Glutamatergic neuron (in vitro differentiated cells): ENCODE data around the gene HADHA. TPM values are rescaled to one million over a fixed set of nuclear protein-coding genes. Genes with fewer than 3 reads are reported as not detected.

Experiments
- DNase-seq: peaks from one replicate; pipeline ENCODE4 v3.0.0; 2022
- H3K27ac Mint-ChIP-seq: one replicate; pipeline ENCODE4 v1.8.0; 2020; ENCODE audit warnings: mild to moderate bottlenecking, mixed read lengths, inconsistent platforms; ENCODE audit not compliant: unreplicated experiment
- H3K27me3 Mint-ChIP-seq: one replicate; pipeline ENCODE4 v1.8.0; 2020; ENCODE audit warnings: mild to moderate bottlenecking, moderate library complexity, mixed read lengths, inconsistent platforms; ENCODE audit not compliant: unreplicated experiment
- H3K36me3 Mint-ChIP-seq: one replicate; pipeline ENCODE4 v1.8.0; 2020; ENCODE audit warnings: mild to moderate bottlenecking, mixed read lengths, inconsistent platforms; ENCODE audit not compliant: unreplicated experiment
- H3K4me1 Mint-ChIP-seq: one replicate; pipeline ENCODE4 v1.8.0; 2020; ENCODE audit warnings: mild to moderate bottlenecking, low read depth, mixed read lengths, inconsistent platforms; ENCODE audit not compliant: unreplicated experiment
- H3K4me3 Mint-ChIP-seq: one replicate; pipeline ENCODE4 v1.8.0; 2020; ENCODE audit warnings: mild to moderate bottlenecking, mixed read lengths, inconsistent platforms; ENCODE audit not compliant: unreplicated experiment
- H3K9me3 Mint-ChIP-seq: one replicate; pipeline ENCODE4 v1.8.0; 2020; ENCODE audit warnings: mild to moderate bottlenecking, moderate library complexity, mixed read lengths, inconsistent platforms; ENCODE audit not compliant: unreplicated experiment
- total RNA-seq: library from RNA; stranded (reverse); fragmentation: NEBNext Ultra II Directional; extraction: Animal tissue kit (Norgen Biotek cat#: 25700); gene quantifications from one replicate; pipeline ENCODE4 v1.2.1, GENCODE V29; 2021; ENCODE audit not compliant: unreplicated experiment
- TF ChIP-seq, protein P1 (sequence below): fragments of 200-600 bp; sonication (generic); IDR thresholded peaks from one replicate; pipeline ENCODE4 v1.5.0; 2021; ENCODE audit not compliant: partially characterized antibody, unreplicated experiment

Gene HADHA
- total RNA-seq, 1 donor from 2014 or later = 89.8 TPM

DNA sequence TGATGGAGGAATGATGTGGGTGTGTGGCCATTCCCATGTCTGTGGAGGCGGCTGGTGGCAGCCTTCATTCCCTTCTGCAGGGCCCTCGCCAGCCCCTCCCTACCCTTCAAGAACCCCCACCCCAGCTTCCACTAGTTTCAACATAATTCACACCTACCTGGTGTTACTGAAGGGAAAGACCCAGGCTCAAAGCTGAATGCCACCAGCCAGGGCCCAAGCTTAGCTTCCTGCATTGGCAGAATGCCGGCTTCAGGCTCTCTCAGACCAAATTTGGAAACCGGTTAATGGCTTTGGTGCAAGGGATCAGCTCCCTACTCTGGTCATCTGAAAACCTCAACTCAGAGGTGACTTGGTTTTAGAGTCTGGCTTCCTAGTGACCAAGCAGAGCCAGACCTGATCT is 54.7 kb downstream of the HADHA start:
- H3K9me3 Mint-ChIP-seq = peaks cover 2% of the 10 kb centered on the region
- peaks cover 7% of the 10 kb centered on the region for H3K27me3 Mint-ChIP-seq
- H3K4me3 Mint-ChIP-seq = no peak overlapping the region
- H3K4me1 Mint-ChIP-seq = no peaks in the 10 kb centered on the region
- no peaks in the 10 kb centered on the region for H3K36me3 Mint-ChIP-seq
- TF ChIP-seq, protein P1, sequence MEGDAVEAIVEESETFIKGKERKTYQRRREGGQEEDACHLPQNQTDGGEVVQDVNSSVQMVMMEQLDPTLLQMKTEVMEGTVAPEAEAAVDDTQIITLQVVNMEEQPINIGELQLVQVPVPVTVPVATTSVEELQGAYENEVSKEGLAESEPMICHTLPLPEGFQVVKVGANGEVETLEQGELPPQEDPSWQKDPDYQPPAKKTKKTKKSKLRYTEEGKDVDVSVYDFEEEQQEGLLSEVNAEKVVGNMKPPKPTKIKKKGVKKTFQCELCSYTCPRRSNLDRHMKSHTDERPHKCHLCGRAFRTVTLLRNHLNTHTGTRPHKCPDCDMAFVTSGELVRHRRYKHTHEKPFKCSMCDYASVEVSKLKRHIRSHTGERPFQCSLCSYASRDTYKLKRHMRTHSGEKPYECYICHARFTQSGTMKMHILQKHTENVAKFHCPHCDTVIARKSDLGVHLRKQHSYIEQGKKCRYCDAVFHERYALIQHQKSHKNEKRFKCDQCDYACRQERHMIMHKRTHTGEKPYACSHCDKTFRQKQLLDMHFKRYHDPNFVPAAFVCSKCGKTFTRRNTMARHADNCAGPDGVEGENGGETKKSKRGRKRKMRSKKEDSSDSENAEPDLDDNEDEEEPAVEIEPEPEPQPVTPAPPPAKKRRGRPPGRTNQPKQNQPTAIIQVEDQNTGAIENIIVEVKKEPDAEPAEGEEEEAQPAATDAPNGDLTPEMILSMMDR = no peak
- no peak for DNase-seq
- H3K27ac Mint-ChIP-seq = no peak overlapping the region

DNA sequence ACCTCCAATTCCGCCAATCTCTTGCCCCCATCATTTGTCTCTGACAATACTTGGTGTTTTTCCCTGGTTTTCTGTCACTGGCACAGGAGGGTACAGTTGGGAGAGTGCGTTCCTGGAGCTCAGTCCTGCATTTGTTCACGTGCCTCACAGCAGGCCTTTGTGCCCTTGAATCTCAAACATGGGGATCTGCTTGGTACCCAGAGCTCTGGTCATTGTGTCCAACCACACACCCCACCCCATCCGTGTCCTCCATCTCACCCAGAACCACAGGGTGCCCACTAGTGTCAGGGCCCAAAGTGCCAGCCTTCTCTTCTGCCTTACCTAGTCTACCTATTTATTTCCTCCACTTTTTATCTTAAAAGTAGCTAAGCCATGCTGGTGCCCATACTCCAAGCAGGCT is 55.3 kb downstream of the HADHA start:
- no peak overlapping the region for H3K27ac Mint-ChIP-seq
- no peak for DNase-seq

DNA sequence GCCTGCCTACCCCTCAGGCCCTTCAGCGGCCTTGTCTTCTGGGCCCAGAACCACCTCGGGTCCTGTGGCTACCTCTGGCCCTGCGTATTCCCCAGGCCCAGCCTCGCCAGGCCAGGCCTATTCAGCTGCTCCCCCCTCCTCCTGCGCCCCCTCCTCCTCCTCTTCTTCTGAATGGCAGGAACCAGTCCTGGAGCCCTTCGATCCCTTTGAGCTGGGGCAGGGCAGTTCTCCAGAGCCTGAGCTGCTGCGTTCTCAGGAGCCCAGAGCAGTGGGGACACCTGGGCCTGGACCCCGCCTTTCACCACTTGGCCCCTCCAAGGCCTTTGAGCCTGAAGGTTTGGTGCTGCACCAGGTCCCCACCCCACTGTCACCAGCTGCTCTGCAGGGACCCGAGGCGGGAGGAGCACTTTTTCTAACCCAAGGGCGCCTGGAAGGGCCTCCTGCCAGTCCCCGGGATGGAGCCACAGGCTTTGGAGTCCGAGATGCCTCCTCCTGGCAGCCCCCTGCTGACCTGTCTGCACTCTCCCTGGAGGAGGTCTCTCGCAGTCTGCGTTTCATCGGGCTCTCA is 56.8 kb downstream of the HADHA start:
- Mint-ChIP-seq H3K27me3 (peaks cover 9% of the 10 kb centered on the region), H3K9me3 (peaks cover 7% of the 10 kb centered on the region), H3K36me3 (peaks cover 5% of the 10 kb centered on the region), H3K27ac (no peak overlapping the region), H3K4me3 (no peak overlapping the region), H3K4me1 (peaks cover 3% of the 10 kb centered on the region)
- no peak for DNase-seq
- TF ChIP-seq, protein P1 = no peak

More for the DNA sequence above, 55.3 kb downstream of the HADHA start:
- no peaks in the 10 kb centered on the region for H3K4me1 Mint-ChIP-seq
- TF ChIP-seq, protein P1 = no peak
- no peaks in the 10 kb centered on the region for H3K36me3 Mint-ChIP-seq
- H3K4me3 Mint-ChIP-seq = no peak overlapping the region
- H3K27me3 Mint-ChIP-seq = peaks cover 5% of the 10 kb centered on the region
- H3K9me3 Mint-ChIP-seq = peaks cover 2% of the 10 kb centered on the region

DNA sequence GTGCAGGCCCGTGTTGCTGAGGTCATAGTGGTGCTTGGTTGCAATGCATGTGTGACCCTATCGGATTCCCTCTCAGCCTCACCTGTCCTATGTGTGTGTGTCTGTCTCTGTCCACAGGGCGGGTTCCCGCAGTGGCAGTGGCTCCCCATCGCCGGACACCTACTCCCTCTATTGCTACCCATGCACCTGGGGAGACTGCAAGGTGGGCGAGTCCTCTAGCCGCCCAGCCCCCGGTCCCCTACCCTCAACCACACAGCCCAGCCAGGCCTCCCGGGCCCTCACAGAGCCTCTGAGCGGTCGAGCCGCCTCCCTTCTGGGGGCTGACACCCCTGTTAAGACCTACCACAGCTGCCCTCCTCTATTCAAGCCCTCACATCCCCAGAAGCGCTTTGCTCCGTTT is 57.3 kb downstream of the HADHA start:
- no peak overlapping the region for H3K27ac Mint-ChIP-seq
- no peak for DNase-seq

More for the DNA sequence above, 57.3 kb downstream of the HADHA start:
- Mint-ChIP-seq H3K4me3 (no peak overlapping the region), H3K9me3 (peaks cover 7% of the 10 kb centered on the region), H3K27me3 (peaks cover 10% of the 10 kb centered on the region), H3K4me1 (peaks cover 3% of the 10 kb centered on the region), H3K36me3 (peaks cover 5% of the 10 kb centered on the region)
- TF ChIP-seq, protein P1 = no peak
